Measurements from ENCODE around the gene USP5. TPM values are rescaled to one million over a fixed set of nuclear protein-coding genes. Genes with fewer than 3 reads are reported as not detected.

The USP5 gene
- total RNA-seq, 6 donors from 2014 or later = 22.6 to 77.0 (median 35.6) TPM

DNA sequence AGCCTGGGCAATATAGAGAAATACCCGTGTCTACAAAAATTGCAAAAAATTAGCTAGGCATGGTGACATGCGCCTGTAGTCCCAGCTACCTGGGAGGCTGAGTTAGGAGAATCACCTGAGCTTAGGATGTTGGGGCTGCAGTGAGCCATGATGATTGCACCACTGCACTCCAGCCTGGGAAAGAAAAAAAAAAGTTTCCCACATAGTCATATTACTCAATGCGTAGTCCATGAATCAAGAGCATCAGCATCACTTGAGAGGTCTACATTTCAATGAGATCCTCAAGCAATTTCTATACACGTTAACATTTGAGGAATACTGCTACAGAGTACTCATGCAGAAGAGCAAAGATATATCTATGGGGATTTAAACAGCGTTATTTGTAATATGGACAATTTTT lies 47.5 kb downstream of the USP5 start:
- Histone ChIP-seq H3K27ac (no peak overlapping the region), H3K4me1 (peaks cover 9 to 21% (median 13%) of the 10 kb centered on the region in 4 donors), H3K9me3 (no peaks in the 10 kb centered on the region), H3K36me3 (no peaks in the 10 kb centered on the region), H3K27me3 (no peaks in the 10 kb centered on the region), H3K4me3 (no peak overlapping the region)
- ATAC-seq (ENCODE audit: low FRiP score in 2 of 2) = no peak
- 53 to 59% methylated on average over 5 of the region's 5 CpGs for WGBS, 2 donors
- TF ChIP-seq POLR2AphosphoS5 (IDR thresholded peaks at IDR 0.05) (no peak), POLR2A (IDR thresholded peaks at IDR 0.05) (no peak), EP300 (IDR thresholded peaks at IDR 0.05) (no peak)
- TF ChIP-seq, protein P1, sequence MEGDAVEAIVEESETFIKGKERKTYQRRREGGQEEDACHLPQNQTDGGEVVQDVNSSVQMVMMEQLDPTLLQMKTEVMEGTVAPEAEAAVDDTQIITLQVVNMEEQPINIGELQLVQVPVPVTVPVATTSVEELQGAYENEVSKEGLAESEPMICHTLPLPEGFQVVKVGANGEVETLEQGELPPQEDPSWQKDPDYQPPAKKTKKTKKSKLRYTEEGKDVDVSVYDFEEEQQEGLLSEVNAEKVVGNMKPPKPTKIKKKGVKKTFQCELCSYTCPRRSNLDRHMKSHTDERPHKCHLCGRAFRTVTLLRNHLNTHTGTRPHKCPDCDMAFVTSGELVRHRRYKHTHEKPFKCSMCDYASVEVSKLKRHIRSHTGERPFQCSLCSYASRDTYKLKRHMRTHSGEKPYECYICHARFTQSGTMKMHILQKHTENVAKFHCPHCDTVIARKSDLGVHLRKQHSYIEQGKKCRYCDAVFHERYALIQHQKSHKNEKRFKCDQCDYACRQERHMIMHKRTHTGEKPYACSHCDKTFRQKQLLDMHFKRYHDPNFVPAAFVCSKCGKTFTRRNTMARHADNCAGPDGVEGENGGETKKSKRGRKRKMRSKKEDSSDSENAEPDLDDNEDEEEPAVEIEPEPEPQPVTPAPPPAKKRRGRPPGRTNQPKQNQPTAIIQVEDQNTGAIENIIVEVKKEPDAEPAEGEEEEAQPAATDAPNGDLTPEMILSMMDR (IDR thresholded peaks at IDR 0.05) = no peak
- DNase-seq = no peak

DNA sequence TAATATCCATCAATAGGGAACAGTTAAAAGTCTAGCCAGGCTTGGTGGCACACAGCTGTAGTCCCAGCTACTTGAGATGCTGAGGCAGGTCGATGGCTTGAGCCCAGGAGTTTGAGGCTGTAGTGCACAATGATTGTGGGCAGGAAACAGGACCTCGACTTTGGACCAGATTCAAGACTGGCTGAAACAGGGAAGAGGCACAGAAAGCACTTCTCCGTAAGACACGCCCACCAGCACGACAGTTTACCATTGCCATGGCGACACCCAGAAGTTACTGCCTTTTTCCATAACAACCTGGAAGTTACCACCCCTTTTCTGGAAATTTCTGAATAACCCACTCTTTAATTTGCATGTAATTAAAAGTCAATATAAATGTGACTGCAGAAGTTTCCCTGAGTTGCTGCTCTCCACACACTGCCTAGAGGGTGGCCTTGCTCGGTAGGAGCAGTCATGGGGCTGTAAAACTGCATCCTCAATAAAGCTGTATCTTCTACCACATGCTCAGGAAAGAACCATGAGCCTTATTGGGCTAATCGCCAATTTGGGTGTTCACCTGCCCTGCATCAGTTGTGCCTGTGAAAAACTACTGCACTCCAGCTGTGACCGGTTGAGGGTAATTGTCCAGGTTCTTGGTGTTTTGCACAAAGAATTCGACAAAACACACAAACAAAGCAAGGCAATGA lies 48.0 kb downstream of the USP5 start:
- Histone ChIP-seq H3K36me3 (no peaks in the 10 kb centered on the region), H3K4me3 (no peak overlapping the region), H3K27me3 (no peaks in the 10 kb centered on the region), H3K4me1 (peaks cover 11 to 23% (median 15%) of the 10 kb centered on the region in 4 donors), H3K27ac (no peak overlapping the region), H3K9me3 (no peaks in the 10 kb centered on the region)
- DNase-seq (peak in 1 of 2 donors; percentile 54), ATAC-seq (ENCODE audit: low FRiP score in 2 of 2) (peak; percentile 44 to 62)
- WGBS, 2 donors = 39 to 43% methylated on average over 10 of the region's 10 CpGs
- TF ChIP-seq POLR2A (IDR thresholded peaks at IDR 0.05) (no peak), POLR2AphosphoS5 (IDR thresholded peaks at IDR 0.05) (no peak), EP300 (IDR thresholded peaks at IDR 0.05) (no peak)
- TF ChIP-seq, protein P1 (IDR thresholded peaks at IDR 0.05) = no peak

DNA sequence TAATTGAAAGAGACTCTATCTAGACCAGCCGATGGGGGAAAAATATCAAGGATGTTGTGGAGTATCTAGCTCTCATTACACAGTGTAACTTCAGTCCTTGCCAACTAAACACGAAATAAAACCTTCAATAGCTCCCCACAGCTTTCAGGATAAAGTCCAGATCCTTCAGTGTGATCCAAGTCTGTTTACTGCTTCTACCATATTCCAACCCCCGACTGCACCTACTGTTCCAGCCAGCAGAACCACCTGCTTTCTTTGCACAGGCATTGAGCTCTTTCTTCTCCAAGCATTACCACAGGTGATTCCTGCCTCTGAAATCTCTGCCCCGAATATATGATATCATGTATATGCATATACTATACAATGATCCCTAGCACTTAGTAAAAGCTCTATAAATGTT lies 50.5 kb downstream of the USP5 start:
- H3K27ac ChIP-seq = no peak overlapping the region
- H3K9me3 ChIP-seq = no peaks in the 10 kb centered on the region
- no peak overlapping the region for H3K4me3 ChIP-seq
- no peak for TF ChIP-seq POLR2A (IDR thresholded peaks at IDR 0.05)
- TF ChIP-seq EP300 (IDR thresholded peaks at IDR 0.05) = no peak
- TF ChIP-seq, protein P1 (IDR thresholded peaks at IDR 0.05) = no peak
- TF ChIP-seq POLR2AphosphoS5 (IDR thresholded peaks at IDR 0.05) = no peak
- ATAC-seq (ENCODE audit: low FRiP score in 2 of 2) = no peak
- 72 to 85% methylated on average over 4 of the region's 4 CpGs for WGBS, 2 donors
- H3K36me3 ChIP-seq = peaks cover 0 to 4% (median 0%) of the 10 kb centered on the region in 4 donors
- no peaks in the 10 kb centered on the region for H3K27me3 ChIP-seq
- DNase-seq = no peak
- H3K4me1 ChIP-seq = peaks cover 15 to 27% (median 20%) of the 10 kb centered on the region in 4 donors

DNA sequence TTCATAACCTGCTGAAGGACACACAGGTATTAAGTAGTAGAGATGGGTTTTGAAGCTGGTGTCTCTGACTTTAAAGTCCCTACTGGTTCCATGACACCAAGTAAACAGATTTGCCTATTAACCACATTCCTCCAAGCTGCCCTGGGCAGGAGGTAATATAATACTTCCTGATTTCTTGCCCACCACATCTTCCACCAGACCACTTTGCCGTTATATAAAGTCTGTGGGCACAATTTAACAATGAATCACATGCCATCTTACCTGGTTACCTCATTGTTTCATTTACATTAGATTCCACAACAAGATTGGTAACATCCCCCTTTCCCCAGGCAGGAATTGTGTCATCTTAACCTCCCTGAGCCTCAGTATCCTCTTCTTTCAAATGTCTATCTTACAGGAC lies 51.8 kb downstream of the USP5 start:
- peaks cover 0 to 4% (median 0%) of the 10 kb centered on the region in 4 donors for H3K36me3 ChIP-seq
- TF ChIP-seq POLR2A (IDR thresholded peaks at IDR 0.05) (no peak), POLR2AphosphoS5 (IDR thresholded peaks at IDR 0.05) (no peak), EP300 (IDR thresholded peaks at IDR 0.05) (no peak)
- TF ChIP-seq, protein P1 (IDR thresholded peaks at IDR 0.05) = no peak
- peaks cover 15 to 27% (median 20%) of the 10 kb centered on the region in 4 donors for H3K4me1 ChIP-seq
- 52 to 65% methylated on average over 1 of the region's 1 CpG for WGBS, 2 donors
- H3K9me3 ChIP-seq = no peaks in the 10 kb centered on the region
- DNase-seq = no peak
- peak overlapping the region in 1 of 4 donors; percentile 87 for H3K27ac ChIP-seq
- H3K4me3 ChIP-seq = no peak overlapping the region
- ATAC-seq (ENCODE audit: low FRiP score in 2 of 2) = no peak
- no peaks in the 10 kb centered on the region for H3K27me3 ChIP-seq

Measured in upper lobe of left lung (tissue), 6 donors.